GM21390 (cell line): ENCODE data around the gene CIRBP.

ENCODE experiments used
- ATAC-seq: cut with Tn5 transposase; IDR thresholded peaks from one replicate; pipeline ENCODE4 v1.9.1; 2021; ENCODE audit not compliant: unreplicated experiment

Gene CIRBP

DNA sequence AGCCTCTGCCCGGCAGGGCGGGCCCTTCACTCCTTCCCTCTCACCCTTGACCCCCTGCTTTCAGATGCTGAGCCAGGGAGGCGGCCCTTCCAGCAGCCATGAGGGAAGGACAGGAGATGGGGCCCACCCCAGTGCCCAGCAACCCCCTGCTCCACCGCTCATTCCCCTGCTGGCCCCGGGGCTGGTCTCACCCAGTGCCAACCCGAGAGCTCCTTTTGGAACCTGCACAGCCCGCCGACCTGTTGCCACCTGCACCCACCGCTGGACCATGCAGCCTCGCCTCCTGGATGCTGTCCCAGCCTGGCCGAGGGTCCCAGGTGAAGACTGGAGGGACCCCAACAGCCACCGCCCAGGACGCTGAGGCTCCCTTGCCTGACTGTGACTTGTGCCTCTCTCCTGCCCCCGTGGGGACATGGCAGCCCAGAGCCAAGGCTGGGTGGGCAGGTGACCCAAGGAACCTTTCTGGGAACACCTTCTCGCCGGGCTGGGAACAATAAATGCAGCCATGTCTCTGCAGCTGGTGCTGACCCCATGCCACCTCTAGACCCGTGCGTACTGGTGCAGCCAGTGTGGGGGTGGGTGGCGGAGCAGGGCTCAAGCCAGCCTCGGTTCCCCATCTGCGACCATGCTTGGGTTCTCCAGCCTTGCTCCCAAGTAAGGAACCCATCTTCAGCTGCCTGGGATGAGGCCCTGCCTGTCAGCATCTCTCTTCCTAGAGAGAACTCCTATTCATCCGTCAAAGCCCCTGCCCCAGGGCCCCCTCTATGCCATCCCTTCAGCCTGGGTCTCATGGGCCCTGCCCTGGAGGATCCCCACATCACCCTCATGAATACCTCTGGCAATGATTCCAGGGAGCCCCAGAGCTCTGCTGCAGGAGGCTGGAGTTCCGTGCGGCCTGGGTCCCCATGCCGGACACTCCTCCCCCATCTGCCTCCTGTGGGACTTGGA is 9.9 kb downstream of the CIRBP start:
- ATAC-seq: no peak

DNA sequence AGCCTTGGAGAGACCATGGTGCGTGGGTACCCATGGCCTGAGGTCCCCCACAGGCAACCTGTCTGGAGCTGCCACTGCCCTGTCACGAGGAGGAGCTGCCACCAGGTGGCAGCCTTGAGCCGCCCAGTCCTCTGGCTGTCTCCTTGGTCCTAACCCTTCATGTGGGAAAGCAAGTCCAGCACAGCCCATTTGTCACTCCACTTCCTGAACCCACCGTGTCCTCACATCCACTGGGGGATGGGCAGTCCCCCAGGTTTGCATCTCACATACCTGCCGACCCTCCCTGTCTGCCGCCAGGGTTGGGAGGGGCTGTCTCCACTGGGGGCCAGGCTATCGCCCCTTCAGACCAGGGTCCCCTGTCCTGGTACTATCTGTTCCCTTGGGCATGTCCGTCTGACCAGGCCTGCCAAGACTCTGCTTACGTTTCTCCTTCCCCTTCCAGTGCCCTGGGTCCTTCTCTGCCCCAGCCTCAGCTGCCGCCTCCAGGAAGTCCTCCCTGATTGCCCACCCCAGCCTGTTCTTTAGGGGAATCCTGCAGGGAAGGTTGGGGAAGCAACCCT is 10.7 kb downstream of the CIRBP start:
- ATAC-seq: no peak

DNA sequence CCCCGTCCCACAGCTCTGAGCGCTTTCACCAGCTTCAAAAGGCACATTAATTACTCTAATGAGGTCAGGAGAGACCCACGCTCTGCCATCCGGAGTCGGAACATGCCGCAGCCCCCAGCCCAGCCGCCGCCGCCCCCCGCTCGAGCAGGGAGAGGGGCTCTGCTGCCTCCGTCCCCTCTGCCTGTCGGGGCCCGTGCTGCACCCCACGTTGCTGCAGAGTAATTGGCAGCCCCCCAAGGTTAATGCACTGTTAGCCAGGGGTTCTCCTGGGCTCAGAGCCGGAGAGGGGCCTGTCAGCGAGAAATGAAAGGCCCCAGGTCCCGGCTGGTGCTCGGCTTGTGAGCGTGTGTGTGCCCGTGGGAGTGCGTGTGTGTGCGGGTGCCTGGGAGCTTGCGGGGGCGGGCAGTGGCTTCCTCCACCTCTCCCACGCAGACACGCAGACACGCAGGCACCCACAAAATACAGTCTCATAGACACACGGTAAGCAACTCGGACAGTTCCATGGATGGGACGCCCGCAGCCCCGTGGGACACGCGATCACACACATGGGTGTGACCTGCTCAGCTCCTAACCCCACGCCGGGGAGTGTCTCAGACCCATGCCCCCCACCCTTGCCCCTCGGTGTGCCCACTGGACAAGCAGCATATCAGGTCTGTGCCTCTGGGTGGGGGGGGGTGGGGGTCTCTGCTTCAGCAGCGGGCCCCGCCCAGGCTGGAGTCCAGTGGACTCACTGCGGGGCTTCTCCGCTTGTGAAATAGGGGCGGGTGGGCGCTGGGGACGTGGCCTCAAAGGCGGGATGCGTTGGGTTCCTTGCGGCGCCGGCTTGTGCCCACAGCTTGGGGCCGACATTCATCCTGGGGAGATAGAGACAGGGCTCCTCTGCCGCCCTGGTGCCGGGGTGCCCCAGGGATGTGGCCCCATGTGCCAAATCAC is 11.8 kb downstream of the CIRBP start:
- ATAC-seq: no peak

DNA sequence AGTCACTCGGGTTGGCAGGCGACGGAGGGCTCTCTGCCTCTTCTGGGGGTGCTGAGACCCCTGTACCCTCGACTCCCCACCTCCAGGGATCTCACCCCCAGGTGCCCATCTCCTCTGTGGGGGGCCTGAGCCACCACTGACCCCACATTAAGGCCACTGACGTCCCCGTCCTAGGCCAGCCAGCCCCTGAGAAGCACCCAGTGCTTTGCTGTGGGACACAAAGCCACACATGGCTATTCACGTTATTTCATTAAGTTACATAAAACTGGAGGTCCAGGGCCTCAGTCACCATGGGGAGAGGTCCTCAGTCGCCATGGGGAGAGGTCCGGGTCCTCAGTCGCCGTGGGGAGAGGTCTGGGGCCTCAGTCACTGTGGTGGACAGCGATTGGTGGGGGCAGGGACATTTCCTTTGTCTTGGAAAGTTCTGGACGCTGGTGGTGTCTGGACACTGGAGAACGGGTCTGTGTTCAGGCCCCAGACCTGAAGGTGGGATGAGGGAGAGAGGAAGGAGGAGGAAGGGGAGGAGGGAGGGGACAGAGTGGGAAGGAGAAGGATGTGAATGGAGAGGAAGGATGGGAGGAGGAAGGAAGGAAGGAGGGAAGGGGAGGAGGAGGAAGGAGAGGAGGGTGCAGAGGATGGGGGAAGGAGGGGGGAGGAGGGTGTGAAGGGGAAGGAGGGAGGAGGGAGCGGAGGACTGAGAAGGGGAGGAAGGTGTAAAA is 12.6 kb downstream of the CIRBP start:
- ATAC-seq: no peak

DNA sequence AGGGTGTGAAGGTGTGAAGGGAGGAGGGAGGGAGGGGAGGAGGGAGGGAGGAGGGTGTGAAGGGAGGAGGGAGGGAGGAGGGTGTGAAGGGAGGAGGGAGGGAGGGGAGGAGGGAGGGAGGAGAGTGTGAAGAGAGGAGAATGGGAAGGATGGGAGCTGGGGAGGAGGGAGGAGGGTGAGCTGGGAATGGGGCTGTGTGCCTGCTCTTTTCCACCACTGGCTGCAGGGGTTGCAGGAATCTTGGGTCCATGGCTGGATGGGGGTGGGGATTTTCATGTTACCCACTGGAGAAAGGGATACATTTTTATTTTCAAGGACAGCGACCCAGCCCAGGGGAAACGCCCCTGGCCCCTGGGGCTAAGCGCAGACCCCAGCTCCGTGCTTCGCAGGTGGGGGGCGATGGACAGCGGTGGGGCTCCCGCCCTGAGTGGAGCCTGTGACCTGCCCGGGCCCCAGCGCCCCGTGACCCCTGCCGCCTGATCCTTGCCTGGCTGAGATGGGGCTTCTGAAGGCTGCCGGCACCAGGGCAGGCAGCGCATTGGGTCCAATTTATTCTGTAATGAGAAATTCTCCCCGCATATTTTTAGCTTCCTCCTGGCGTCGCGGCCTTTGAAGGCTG is 13.6 kb downstream of the CIRBP start:
- ATAC-seq: no peak

DNA sequence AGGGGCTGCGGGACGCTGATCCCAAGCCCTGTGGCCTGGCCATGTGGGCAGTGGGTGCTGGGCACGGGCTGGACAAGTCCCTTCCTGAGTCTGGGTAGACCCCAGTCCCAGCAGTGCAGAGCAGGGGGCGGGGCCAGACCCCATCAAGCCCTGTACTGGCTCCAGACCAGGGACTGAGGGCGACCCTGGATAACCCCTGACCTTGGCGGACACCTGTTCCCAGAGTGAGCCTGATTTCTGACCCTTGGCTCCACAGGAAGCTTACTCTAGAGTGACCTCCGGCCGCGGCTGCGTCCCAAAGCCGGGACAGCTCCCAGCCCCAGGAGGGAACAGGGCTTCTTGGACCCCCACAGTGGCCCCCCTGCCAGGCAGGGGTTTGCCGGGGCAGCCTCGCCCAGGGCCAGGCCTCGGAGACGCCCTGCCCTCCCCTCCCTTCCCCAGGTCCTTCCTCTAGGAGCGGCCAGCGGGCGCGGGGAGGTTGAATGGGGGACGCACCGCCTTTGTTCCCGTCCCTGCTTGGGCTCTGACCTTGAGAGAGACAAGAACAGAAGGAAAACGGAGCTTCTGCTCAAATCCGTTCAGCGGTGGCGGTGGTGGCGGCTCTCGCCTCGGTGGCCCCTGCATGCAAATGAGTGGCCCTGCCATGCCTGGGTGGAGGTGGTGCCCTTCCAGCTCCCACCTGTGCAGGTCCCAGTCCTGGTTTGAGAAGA is 14.2 kb downstream of the CIRBP start:
- ATAC-seq: no peak

DNA sequence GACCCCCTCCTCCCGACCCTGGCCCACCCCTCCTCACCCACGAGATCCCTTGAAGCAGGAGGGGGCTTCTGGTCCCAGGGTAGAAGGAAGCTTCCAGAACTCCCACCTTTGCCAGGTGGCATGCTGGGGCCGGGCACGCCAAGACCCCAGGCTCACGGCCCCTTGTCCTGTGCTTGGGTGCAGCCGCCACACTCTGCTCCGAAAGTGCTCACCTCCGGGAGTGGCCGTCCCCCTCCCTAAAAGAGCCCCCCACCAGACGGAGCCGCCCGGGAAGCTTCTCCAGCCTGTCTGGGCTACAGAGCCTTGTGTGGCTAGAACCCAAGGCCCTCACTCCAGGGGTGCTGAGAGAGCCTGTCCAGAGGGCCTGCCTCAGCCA is 14.8 kb downstream of the CIRBP start:
- ATAC-seq: no peak

DNA sequence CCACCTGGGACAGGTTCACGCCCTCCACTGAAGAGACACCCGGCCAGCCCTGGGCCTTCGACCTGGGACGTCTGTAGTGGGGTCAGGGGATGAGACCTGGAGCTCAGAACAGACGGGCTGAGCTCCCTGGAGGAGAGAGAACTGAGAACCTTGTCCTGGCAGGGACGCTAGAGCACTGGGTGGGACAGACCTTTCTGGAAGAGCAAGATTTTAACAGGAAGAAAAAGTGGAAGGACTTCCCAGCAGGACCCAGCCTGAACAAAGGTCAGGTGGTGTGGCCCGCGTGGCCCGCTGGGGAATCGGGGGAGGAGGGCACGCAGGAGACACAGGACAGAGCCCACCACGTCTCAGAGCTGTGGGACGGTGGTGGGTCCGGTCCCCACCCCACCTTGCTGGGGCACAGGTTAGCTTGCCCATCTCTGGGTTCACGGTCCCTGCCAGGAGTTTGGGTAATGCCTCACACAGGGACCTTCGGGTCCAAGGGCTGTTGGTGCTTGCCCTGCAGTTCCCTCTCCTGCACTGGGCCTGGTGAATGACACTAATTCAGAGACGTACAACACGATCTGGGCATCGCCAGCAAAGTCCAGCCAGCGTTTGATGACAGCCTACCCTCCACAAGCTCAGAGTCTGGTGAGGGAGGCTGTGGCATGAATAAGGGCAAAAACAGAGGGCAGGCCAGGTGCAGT is 15.3 kb downstream of the CIRBP start:
- no peak for ATAC-seq

DNA sequence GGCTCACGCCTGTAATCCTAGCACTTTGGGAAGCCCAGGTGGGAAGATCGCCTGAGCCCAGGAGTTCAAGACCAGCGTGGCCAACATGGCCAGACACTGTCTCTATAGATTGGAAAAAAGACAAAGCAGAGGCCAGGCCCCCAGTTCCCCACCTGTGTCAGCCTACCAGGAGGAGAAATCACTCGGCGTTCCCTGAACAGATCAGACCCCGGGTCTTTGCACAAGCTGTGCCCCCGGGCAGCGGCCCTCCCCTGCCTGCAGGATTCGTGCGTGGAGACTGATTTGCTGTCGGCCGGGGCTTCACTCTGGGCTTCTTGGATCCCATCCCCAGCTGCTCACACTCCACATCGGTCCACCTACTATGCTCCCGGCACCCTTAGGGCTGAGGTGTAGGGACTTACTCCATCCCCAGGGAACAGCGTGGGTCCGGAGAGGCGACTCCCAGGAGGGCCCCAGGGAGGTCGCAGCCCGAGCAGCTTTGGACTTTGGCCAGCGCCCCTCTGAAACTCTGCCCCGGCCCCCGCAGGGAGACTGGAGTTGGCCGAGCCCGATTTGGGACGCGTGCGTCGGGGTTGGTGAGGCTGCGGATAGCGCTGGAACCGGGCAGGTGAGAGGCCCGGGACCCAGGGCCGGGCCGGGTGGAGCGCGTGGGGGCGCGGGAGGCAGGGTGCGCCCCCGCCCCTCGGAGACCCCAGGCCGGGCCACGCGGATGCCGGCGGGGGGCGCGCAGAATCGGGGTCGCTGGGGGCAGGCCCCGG is 16.0 kb downstream of the CIRBP start:
- ATAC-seq: no peak

DNA sequence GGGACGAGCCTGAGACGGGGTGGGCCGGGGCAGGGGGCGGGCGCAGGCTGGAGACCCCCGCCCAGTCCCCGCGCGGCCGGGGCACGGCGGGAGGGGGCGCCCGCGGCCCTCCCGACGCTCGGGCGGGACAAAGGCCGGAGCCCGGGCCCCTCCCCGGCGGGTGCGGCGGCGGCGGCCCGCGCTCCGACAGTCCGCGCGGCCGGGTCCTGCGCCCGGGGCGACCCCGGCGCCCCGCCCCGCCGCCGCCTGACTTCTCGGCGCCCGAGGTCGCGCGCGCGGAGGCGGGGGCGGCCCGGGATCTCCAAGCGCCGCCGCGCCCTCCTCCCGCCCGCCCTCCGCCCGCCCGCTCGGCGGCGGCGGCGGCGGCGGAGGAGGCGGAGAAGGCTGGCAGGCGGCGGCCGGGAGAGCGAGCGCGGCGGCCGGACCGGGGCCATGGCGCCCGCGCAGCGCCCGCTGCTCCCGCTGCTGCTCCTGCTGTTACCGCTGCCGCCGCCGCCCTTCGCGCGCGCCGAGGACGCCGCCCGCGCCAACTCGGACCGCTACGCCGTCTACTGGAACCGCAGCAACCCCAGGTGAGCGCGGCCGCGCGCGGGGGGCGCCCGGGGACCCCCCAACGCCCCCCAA is 16.7 kb downstream of the CIRBP start, which contains the start of gene EFNA2:
EFNA2 (plus strand) TSS at position 137 of the 624 bp plus-strand sequence; CDS start at position 433, 296 bp downstream.
- ATAC-seq: no peak

DNA sequence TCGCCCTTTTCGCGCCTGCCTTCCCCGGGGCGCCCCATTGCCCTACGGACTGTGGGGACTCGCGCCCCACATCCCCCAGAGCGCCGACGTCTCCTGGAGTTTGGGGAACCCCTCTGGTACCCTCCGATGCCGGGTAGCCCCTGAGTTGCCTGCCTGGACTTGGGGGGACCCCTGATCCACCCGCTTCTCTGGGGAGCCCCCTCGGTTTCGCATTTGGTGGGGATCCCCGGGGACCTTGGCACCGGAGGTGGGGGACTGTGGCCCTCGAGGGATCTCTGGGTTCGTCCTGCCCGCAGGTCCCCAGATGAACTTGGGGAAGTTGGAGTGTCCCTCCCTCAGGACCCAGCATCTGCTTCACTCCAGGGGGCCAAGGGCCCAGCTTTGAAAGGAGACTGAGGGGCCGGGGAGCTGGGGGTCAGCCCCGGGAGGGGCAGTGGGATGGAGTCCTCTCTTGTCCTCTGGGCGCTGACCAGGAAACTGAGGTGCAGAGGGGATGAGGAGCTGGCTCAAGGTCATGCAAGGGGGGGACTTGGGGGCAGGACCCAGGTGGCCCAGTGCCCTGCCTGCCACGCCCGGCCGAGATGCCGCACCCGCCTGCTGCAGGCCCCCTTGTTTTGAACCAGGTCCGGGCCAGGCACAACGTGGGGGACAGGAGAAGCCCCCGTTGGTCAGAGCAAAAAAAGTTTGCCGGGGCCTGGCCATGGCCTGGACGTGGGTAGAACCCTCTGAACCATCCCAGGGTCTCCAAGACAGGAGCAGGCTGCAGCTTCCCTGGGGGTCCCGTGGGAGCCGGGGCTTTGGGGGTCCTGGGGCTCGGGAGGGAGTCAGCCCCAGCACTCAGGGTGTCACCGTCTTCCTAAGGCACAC is 17.6 kb downstream of the CIRBP start:
- ATAC-seq: no peak

DNA sequence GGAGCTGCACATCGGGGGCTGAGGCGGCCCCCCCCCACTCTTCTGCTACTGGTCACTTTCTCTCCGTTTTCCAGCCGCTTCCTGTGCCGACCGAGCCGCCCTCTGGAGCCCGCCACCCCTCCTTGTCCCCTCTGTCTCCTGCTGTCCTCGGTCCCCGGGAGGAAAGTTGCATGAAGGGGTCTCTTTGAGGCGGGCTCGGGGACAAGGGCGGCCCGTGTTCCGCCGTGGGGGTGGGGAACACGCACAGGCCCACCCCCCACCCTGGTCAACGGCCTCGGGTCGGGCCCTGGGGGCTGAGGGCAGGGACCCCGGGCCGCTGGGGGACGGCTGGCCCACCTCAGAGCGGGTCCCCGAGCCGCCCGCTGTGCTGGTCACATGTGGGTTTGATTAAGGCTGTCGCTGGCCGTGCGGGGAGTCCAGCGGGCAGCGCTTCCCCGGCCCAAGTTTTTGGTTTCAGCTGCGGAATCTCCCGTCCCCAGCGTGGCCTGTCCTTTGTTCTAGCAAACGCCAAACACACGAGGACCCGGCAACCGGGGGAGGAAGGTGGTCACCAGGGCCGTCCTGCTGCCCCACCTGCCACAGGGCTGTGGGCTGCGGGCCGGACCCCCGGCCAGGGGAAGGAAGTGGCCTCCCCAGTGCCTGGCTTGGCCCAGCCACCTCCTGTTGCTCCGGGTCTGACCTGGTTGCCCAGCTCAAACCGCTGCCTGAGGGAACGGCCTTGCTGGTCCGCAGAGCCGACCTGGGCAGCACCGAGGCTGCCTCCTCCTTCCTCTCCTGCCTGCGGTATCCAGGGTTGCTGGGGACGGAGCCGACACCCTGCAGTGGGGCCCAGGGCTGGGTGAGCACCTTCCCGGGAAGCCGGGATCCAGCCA is 18.5 kb downstream of the CIRBP start:
- ATAC-seq: no peak

DNA sequence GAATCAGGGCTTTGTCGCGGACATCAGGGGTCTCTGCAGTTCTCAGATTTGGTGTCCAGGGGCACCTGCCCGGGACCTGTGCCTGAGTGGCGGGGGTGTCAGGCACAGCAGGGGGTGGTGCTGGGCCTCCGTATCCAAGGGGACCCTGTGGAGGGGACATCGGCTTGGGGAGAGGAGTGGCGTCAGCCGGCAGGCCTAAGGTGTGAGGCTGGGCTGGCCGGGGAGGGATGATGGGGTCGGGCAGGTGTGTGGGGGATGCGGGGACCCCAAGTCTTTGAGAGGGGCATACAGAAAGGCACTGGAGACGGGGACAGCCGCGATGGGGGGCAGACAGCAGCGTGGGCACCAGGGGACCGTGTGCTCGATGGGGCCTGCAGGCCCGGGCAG is 19.1 kb downstream of the CIRBP start:
- no peak for ATAC-seq

DNA sequence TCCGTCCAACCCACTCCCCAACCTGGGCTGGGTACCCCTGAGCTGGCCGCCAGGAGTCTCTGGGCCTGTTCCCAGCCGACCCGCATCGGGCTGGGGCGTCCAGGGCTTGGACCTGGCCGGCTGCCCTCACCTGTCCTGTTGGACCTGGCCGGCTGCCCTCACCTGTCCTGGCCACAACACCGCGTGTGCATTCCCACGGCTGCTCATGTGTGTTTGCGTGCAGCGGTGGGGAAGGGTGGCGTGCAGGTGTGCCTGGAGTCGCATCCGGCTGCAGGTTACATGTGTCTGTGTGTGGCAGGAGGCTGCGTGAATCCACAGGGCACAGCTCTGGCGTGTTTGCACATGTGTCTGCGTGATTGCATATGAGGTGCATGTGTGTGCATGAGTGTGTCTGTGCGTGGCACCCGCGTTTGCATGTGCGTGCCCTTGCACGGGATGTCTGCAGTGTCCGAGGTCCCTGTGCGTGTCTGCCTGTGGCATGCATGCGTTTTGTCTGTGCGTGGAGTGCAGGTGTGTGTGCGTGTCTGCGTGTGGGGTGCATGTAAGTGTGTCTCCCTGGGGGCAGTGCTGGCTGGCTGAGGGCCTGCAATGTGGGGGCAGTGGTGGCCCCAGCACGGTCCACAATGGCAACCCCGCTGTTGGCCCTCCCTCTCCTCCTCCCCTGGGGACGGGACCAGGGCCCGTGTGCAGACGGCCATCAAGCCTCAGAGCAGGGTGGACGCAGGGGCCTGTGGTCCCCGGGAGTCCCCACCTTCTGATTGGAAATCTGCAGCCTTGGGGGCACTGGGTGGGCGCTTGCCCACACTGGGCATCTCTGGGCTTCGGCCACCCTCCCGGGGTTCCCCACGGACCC is 19.9 kb downstream of the CIRBP start:
- no peak for ATAC-seq

DNA sequence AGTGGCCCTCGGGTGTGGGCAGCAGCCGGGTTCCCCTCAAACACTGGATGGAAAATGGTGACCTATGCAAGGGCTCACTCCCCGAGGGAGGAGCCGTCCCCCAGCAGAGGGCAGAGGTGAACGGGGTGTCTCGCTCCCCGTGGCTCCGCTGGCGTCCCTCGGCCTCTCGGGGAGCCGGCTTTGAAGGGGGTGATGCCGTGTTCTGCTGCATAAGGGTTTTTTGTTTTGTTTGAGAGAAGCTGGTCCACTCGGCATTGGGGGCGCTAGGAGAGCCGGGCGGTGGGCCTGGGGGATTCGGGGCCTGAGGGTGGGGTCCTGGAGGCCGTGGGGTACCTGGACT is 20.5 kb downstream of the CIRBP start:
- no peak for ATAC-seq
